ENCODE results near the gene PTPRN2. TPM values are rescaled to one million over a fixed set of nuclear protein-coding genes. Genes with fewer than 3 reads are reported as not detected.

The PTPRN2 gene
- total and polyA plus RNA-seq, 2 donors = 1.7 to 1.9 TPM

DNA sequence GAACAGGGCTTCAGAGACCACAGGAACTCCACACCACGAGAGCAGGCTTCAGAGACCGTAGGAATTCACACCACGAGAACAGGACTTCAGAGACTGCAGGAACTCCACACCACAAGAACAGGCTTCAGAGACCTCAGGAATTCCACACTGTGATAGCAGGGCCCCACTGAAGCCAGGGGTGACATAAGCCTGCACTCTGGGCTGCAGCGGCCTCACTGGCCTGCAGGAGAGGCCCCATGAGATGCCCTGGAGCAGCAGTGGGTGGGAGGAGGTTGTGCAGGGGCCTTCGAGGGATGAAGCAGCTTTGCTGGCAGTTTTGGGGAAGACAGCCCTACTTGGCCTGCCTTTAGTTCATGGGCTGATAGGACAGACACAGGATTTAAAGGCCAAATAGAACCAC, 614.7 kb downstream of the PTPRN2 start:
- 89% methylated on average over 5 of the region's 5 CpGs for WGBS
- peaks cover 4 to 28% of the 10 kb centered on the region in 2 donors for H3K9me3 ChIP-seq (ENCODE audit: control insufficient read depth in 2 of 2, insufficient read depth in 1 of 2, low read length in 1 of 2)

DNA sequence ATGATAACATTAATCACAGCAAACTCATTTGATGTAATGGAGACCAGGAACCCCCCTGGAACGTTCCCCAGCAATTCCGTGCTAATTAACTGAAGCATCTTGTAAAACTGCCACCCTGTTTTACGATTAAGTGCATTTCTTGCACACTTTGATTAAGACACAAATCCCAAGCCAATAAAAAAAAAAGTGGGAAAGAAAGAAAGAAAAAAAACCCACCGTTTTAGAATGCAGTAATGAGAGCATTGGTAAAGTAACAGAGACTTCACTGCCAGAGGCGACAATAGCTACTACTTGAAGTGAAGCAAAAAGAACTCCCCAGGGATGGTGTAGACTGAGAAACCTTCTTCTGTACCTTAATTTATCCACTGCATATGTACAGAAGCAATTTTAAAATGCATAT, 616.1 kb downstream of the PTPRN2 start:
- H3K4me3 ChIP-seq (ENCODE audit: low read length in 2 of 2) = no peak overlapping the region
- DNase-seq (ENCODE audit: low read depth in 6 of 9, low spot score in 9 of 9) = no peak
- peaks cover 4 to 30% of the 10 kb centered on the region in 2 donors for H3K9me3 ChIP-seq (ENCODE audit: control insufficient read depth in 2 of 2, insufficient read depth in 1 of 2, low read length in 1 of 2)
- H3K27me3 ChIP-seq (ENCODE audit: control insufficient read depth in 2 of 2, insufficient read depth in 1 of 2, low read length in 1 of 2) = no peaks in the 10 kb centered on the region
- no peaks in the 10 kb centered on the region for H3K4me1 ChIP-seq (ENCODE audit: control insufficient read depth in 2 of 2, insufficient read depth in 2 of 2, low read length in 2 of 2)
- WGBS = 93% methylated on average over 5 of the region's 5 CpGs
- H3K27ac ChIP-seq (ENCODE audit: low read depth in 1 of 2, low read length in 1 of 2) = no peak overlapping the region
- H3K36me3 ChIP-seq (ENCODE audit: control insufficient read depth in 2 of 2, insufficient read depth in 2 of 2, low read length in 1 of 2) = no peaks in the 10 kb centered on the region

More for the DNA sequence above, 614.7 kb downstream of the PTPRN2 start:
- Histone ChIP-seq H3K4me1 (ENCODE audit: control insufficient read depth in 2 of 2, insufficient read depth in 2 of 2, low read length in 2 of 2) (no peaks in the 10 kb centered on the region), H3K27ac (ENCODE audit: low read depth in 1 of 2, low read length in 1 of 2) (no peak overlapping the region), H3K36me3 (ENCODE audit: control insufficient read depth in 2 of 2, insufficient read depth in 2 of 2, low read length in 1 of 2) (no peaks in the 10 kb centered on the region), H3K4me3 (ENCODE audit: low read length in 2 of 2) (no peak overlapping the region), H3K27me3 (ENCODE audit: control insufficient read depth in 2 of 2, insufficient read depth in 1 of 2, low read length in 1 of 2) (no peaks in the 10 kb centered on the region)
- no peak for DNase-seq (ENCODE audit: low read depth in 6 of 9, low spot score in 9 of 9)

DNA sequence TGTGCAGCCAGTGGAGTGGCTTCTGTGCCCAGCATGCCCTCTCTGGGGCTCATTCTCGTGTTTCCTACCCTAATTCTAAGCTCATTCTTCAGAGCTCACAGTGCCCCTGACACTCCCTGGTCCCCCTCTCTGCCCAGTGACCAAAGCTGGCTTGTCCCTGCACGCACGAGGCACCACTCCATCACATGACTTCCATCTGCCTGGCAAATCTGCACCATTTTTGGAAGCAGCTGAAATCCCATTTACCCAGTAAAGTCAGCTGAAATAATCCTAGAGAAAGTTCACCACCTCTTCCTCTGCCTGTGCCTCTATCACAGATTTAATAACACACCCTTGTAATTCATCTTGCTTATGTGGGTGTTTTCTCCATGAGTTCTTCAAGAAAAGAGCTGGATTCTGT, 616.9 kb downstream of the PTPRN2 start:
- Histone ChIP-seq H3K4me1 (ENCODE audit: control insufficient read depth in 2 of 2, insufficient read depth in 2 of 2, low read length in 2 of 2) (no peaks in the 10 kb centered on the region), H3K27ac (ENCODE audit: low read depth in 1 of 2, low read length in 1 of 2) (no peak overlapping the region), H3K36me3 (ENCODE audit: control insufficient read depth in 2 of 2, insufficient read depth in 2 of 2, low read length in 1 of 2) (no peaks in the 10 kb centered on the region), H3K4me3 (ENCODE audit: low read length in 2 of 2) (no peak overlapping the region), H3K9me3 (ENCODE audit: control insufficient read depth in 2 of 2, insufficient read depth in 1 of 2, low read length in 1 of 2) (peaks cover 4 to 30% of the 10 kb centered on the region in 2 donors), H3K27me3 (ENCODE audit: control insufficient read depth in 2 of 2, insufficient read depth in 1 of 2, low read length in 1 of 2) (no peaks in the 10 kb centered on the region)
- WGBS = 79% methylated on average over 3 of the region's 3 CpGs
- DNase-seq (ENCODE audit: low read depth in 6 of 9, low spot score in 9 of 9) = no peak

- Histone ChIP-seq H3K4me1 (ENCODE audit: control insufficient read depth in 2 of 2, insufficient read depth in 2 of 2, low read length in 2 of 2) (no peaks in the 10 kb centered on the region), H3K9me3 (ENCODE audit: control insufficient read depth in 2 of 2, insufficient read depth in 1 of 2, low read length in 1 of 2) (peaks cover 5 to 25% of the 10 kb centered on the region in 2 donors)
- 93% methylated on average over 2 of the region's 2 CpGs for WGBS
These were observed 617.6 kb downstream of the PTPRN2 start for GRCh38 chr7:157969995-157970394.

DNA sequence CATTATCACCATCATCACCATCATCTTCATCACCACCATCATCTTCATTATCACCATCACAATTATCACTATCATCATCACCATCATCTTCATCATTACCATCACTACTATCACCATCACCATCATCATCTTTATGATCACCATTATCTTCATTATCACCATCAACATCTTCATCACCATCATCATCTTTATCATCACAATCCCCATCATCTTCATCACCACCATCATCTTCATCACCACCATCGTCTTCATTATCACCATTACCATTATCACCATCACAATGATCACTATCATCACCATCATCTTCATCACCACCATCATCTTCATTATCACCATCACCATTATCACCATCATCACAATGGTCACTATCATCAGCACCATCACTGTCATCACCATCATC, 621.1 kb downstream of the PTPRN2 start:
- no peaks in the 10 kb centered on the region for H3K4me1 ChIP-seq (ENCODE audit: control insufficient read depth in 2 of 2, insufficient read depth in 2 of 2, low read length in 2 of 2)
- no peak overlapping the region for H3K4me3 ChIP-seq (ENCODE audit: low read length in 2 of 2)
- peaks cover 2 to 15% of the 10 kb centered on the region in 2 donors for H3K27me3 ChIP-seq (ENCODE audit: control insufficient read depth in 2 of 2, insufficient read depth in 1 of 2, low read length in 1 of 2)
- H3K9me3 ChIP-seq (ENCODE audit: control insufficient read depth in 2 of 2, insufficient read depth in 1 of 2, low read length in 1 of 2) = peaks cover 1 to 6% of the 10 kb centered on the region in 2 donors
- no peak overlapping the region for H3K27ac ChIP-seq (ENCODE audit: low read depth in 1 of 2, low read length in 1 of 2)
- no peaks in the 10 kb centered on the region for H3K36me3 ChIP-seq (ENCODE audit: control insufficient read depth in 2 of 2, insufficient read depth in 2 of 2, low read length in 1 of 2)
- DNase-seq (ENCODE audit: low read depth in 6 of 9, low spot score in 9 of 9) = no peak
- 97% methylated on average over 1 of the region's 1 CpG for WGBS

More at GRCh38 chr7:157969995-157970394, 617.6 kb downstream of the PTPRN2 start:
- Histone ChIP-seq H3K27me3 (ENCODE audit: control insufficient read depth in 2 of 2, insufficient read depth in 1 of 2, low read length in 1 of 2) (no peaks in the 10 kb centered on the region), H3K36me3 (ENCODE audit: control insufficient read depth in 2 of 2, insufficient read depth in 2 of 2, low read length in 1 of 2) (no peaks in the 10 kb centered on the region), H3K27ac (ENCODE audit: low read depth in 1 of 2, low read length in 1 of 2) (no peak overlapping the region), H3K4me3 (ENCODE audit: low read length in 2 of 2) (no peak overlapping the region)
- DNase-seq (ENCODE audit: low read depth in 6 of 9, low spot score in 9 of 9) = no peak

GRCh38 chr7:157964521-157964920, 623.1 kb downstream of the PTPRN2 start:
- Histone ChIP-seq H3K9me3 (ENCODE audit: control insufficient read depth in 2 of 2, insufficient read depth in 1 of 2, low read length in 1 of 2) (peaks cover 1 to 6% of the 10 kb centered on the region in 2 donors), H3K36me3 (ENCODE audit: control insufficient read depth in 2 of 2, insufficient read depth in 2 of 2, low read length in 1 of 2) (no peaks in the 10 kb centered on the region), H3K4me3 (ENCODE audit: low read length in 2 of 2) (no peak overlapping the region), H3K27me3 (ENCODE audit: control insufficient read depth in 2 of 2, insufficient read depth in 1 of 2, low read length in 1 of 2) (peaks cover 2 to 16% of the 10 kb centered on the region in 2 donors), H3K27ac (ENCODE audit: low read depth in 1 of 2, low read length in 1 of 2) (no peak overlapping the region), H3K4me1 (ENCODE audit: control insufficient read depth in 2 of 2, insufficient read depth in 2 of 2, low read length in 2 of 2) (no peaks in the 10 kb centered on the region)
- WGBS = 97% methylated on average over 8 of the region's 8 CpGs
- no peak for DNase-seq (ENCODE audit: low read depth in 6 of 9, low spot score in 9 of 9)

- no peak overlapping the region for H3K27ac ChIP-seq (ENCODE audit: low read depth in 1 of 2, low read length in 1 of 2)
- H3K4me3 ChIP-seq (ENCODE audit: low read length in 2 of 2) = no peak overlapping the region
- no peak for DNase-seq (ENCODE audit: low read depth in 6 of 9, low spot score in 9 of 9)
- peaks cover 2 to 16% of the 10 kb centered on the region in 2 donors for H3K27me3 ChIP-seq (ENCODE audit: control insufficient read depth in 2 of 2, insufficient read depth in 1 of 2, low read length in 1 of 2)
- 87% methylated on average over 8 of the region's 8 CpGs for WGBS
- H3K9me3 ChIP-seq (ENCODE audit: control insufficient read depth in 2 of 2, insufficient read depth in 1 of 2, low read length in 1 of 2) = peaks cover 1 to 2% of the 10 kb centered on the region in 2 donors
- H3K4me1 ChIP-seq (ENCODE audit: control insufficient read depth in 2 of 2, insufficient read depth in 2 of 2, low read length in 2 of 2) = no peaks in the 10 kb centered on the region
- no peaks in the 10 kb centered on the region for H3K36me3 ChIP-seq (ENCODE audit: control insufficient read depth in 2 of 2, insufficient read depth in 2 of 2, low read length in 1 of 2)
These were observed 623.6 kb downstream of the PTPRN2 start for GRCh38 chr7:157964016-157964415.

GRCh38 chr7:157963526-157963925, 624.1 kb downstream of the PTPRN2 start:
- H3K27me3 ChIP-seq (ENCODE audit: control insufficient read depth in 2 of 2, insufficient read depth in 1 of 2, low read length in 1 of 2) = peaks cover 2 to 16% of the 10 kb centered on the region in 2 donors
- DNase-seq (ENCODE audit: low read depth in 6 of 9, low spot score in 9 of 9) = no peak
- H3K4me1 ChIP-seq (ENCODE audit: control insufficient read depth in 2 of 2, insufficient read depth in 2 of 2, low read length in 2 of 2) = no peaks in the 10 kb centered on the region
- WGBS = 75% methylated on average over 9 of the region's 9 CpGs
- H3K36me3 ChIP-seq (ENCODE audit: control insufficient read depth in 2 of 2, insufficient read depth in 2 of 2, low read length in 1 of 2) = no peaks in the 10 kb centered on the region
- H3K9me3 ChIP-seq (ENCODE audit: control insufficient read depth in 2 of 2, insufficient read depth in 1 of 2, low read length in 1 of 2) = peaks cover 1 to 2% of the 10 kb centered on the region in 2 donors
- H3K27ac ChIP-seq (ENCODE audit: low read depth in 1 of 2, low read length in 1 of 2) = no peak overlapping the region
- no peak overlapping the region for H3K4me3 ChIP-seq (ENCODE audit: low read length in 2 of 2)

- DNase-seq (ENCODE audit: low read depth in 6 of 9, low spot score in 9 of 9) = no peak
- H3K4me1 ChIP-seq (ENCODE audit: control insufficient read depth in 2 of 2, insufficient read depth in 2 of 2, low read length in 2 of 2) = no peaks in the 10 kb centered on the region
- no peak overlapping the region for H3K27ac ChIP-seq (ENCODE audit: low read depth in 1 of 2, low read length in 1 of 2)
- peaks cover 2 to 16% of the 10 kb centered on the region in 2 donors for H3K27me3 ChIP-seq (ENCODE audit: control insufficient read depth in 2 of 2, insufficient read depth in 1 of 2, low read length in 1 of 2)
- H3K9me3 ChIP-seq (ENCODE audit: control insufficient read depth in 2 of 2, insufficient read depth in 1 of 2, low read length in 1 of 2) = peaks cover 1 to 2% of the 10 kb centered on the region in 2 donors
- WGBS = 83% methylated on average over 15 of the region's 15 CpGs
- no peak overlapping the region for H3K4me3 ChIP-seq (ENCODE audit: low read length in 2 of 2)
- H3K36me3 ChIP-seq (ENCODE audit: control insufficient read depth in 2 of 2, insufficient read depth in 2 of 2, low read length in 1 of 2) = no peaks in the 10 kb centered on the region
These were observed 624.9 kb downstream of the PTPRN2 start for GRCh38 chr7:157962458-157963306.

Data from thymus (tissue), 11 donors.